GM12875 (cell line): ENCODE measurements around the gene ZDHHC14.

ENCODE experiments used
- H3K4me3 ChIP-seq: one replicate; pipeline ENCODE4 v1.5.1; 2011; ENCODE audit warnings: low read depth, low read length, control low read depth
- TF ChIP-seq, protein P1 (sequence below): IDR thresholded peaks from 2 replicates; pipeline ENCODE4 v1.5.1; 2011; ENCODE audit warnings: low read depth, mild to moderate bottlenecking, control low read depth, inconsistent platforms, low read length, moderate library complexity, borderline replicate concordance; ENCODE audit not compliant: insufficient read depth

Gene ZDHHC14

GRCh38 chr6:157548635-157549467 lies 167.9 kb downstream of the ZDHHC14 start:
- TF ChIP-seq, protein P1, sequence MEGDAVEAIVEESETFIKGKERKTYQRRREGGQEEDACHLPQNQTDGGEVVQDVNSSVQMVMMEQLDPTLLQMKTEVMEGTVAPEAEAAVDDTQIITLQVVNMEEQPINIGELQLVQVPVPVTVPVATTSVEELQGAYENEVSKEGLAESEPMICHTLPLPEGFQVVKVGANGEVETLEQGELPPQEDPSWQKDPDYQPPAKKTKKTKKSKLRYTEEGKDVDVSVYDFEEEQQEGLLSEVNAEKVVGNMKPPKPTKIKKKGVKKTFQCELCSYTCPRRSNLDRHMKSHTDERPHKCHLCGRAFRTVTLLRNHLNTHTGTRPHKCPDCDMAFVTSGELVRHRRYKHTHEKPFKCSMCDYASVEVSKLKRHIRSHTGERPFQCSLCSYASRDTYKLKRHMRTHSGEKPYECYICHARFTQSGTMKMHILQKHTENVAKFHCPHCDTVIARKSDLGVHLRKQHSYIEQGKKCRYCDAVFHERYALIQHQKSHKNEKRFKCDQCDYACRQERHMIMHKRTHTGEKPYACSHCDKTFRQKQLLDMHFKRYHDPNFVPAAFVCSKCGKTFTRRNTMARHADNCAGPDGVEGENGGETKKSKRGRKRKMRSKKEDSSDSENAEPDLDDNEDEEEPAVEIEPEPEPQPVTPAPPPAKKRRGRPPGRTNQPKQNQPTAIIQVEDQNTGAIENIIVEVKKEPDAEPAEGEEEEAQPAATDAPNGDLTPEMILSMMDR = no peak
- no peak overlapping the region for H3K4me3 ChIP-seq

DNA sequence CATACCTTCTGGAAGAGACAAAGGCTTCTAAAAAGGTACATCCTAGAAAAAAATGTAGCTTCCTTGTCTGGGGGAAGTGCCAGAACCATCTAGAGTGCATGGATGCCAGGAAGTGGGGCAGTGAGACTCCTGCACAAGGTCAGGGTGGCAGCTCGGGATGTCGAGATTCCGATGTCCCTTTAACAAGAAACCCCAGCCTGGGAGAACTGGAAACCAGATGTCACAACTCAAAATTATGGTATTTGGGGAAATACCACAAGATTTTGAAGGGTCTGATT lies 168.4 kb downstream of the ZDHHC14 start:
- TF ChIP-seq, protein P1 = no peak
- H3K4me3 ChIP-seq = no peak overlapping the region

GRCh38 chr6:157550114-157550989 lies 169.4 kb downstream of the ZDHHC14 start:
- TF ChIP-seq, protein P1 = no peak
- no peak overlapping the region for H3K4me3 ChIP-seq

DNA sequence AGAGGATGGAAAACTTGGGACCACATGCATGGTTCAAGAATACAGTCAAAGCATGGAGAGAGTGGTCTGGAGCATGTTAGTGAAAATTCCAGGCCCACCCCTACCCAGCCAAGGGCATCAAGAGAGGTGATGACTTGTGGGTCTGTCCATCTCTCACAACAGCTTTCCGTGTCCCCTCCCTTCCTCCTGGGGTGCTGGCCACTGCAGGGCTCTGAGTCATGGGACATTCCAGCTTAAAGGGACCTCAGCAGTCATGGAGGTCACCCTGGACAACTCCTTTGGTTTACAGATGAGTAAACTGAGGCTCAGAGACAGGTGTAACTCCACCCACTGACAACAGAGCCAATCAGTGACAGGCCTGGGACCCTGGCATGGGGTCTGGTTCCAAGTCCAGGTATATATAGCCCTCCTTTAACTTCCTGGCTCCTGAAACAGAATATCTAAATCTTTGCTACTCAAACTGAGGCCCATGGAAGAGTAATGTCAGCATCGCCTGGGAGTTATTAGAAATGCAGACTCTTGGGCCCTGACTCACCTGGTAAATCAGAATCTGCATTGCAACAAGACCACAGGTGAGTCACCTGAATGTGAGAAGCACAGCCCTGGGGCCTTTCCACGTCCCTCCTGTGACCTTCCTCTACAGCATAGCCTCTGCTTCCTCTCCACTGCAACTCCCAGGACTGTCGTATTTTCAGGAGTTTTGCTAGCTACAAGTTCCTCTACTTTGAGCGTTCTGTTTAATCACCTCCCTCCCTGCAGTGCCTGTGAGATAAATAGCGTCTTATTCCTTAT lies 170.2 kb downstream of the ZDHHC14 start:
- no peak overlapping the region for H3K4me3 ChIP-seq
- TF ChIP-seq, protein P1 = no peak

DNA sequence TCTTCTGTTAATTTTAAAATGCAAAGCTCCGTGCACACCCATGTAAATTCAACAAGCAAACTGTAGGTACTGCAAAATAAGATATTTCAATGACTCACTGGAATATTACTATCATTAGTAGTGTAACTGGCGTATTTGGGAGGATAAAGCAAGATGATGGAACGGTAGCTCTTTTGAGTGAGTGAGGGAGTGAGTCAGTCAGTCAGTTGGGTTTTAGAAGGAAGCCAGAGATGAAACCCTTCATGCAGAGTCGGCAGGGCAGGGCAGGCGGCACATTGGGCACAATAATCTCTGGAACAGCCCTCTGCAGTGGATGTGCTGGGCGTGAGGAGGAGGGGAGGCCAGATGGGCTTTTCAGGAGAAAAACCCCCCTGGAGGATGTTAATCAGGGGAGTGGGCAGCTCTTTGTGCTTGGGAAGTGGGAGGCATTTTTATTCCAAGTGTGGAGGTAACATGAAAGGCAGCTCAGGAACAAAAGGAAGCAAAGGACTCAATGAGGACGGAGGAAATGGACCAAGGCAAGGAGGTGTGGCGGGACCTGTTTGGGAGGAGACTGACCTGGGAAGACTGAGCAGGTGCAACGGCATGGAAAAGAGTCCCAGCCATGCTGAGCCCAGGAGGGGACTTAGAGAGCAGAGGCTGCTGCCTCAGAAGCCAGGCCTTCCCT lies 171.2 kb downstream of the ZDHHC14 start:
- no peak overlapping the region for H3K4me3 ChIP-seq
- TF ChIP-seq, protein P1 = no peak

GRCh38 chr6:157552820-157553485 lies 172.0 kb downstream of the ZDHHC14 start:
- TF ChIP-seq, protein P1 = no peak
- H3K4me3 ChIP-seq = no peak overlapping the region
